ENCODE data around the gene WDR11.

DNA sequence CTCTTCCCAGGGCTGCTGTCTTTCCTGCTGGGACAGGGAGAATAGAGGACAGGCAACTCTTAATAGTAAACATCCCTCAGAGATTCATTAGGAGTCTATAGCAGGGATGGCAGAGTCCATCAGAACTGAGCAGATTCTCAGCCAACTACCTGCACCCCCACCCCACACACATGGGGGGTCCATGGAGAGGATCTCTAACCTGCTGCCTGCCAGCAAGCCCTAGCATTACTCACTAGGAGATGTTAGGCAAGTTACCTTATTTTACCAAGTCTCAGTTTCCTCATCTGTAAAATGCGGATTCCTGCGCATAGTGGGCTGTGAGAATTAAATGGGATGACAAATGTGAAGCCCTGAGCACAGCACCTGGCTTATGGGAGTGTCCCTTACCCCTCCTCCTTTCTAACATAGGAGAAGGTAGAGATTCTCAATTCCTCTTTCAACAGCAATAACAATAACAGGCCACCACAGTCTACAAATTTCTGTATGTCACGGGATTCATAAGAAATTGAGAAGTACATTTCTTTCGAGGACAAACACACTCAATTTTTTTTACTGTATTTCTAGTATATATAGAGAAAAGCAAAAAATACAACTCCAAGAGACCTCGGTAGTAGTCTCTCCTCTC lies 23.8 kb upstream of the WDR11 start:
- TF ChIP-seq POLR2AphosphoS5 (IDR thresholded peaks at IDR 0.05) (no peak), EP300 (IDR thresholded peaks at IDR 0.05) (no peak)
- TF ChIP-seq, protein P1, sequence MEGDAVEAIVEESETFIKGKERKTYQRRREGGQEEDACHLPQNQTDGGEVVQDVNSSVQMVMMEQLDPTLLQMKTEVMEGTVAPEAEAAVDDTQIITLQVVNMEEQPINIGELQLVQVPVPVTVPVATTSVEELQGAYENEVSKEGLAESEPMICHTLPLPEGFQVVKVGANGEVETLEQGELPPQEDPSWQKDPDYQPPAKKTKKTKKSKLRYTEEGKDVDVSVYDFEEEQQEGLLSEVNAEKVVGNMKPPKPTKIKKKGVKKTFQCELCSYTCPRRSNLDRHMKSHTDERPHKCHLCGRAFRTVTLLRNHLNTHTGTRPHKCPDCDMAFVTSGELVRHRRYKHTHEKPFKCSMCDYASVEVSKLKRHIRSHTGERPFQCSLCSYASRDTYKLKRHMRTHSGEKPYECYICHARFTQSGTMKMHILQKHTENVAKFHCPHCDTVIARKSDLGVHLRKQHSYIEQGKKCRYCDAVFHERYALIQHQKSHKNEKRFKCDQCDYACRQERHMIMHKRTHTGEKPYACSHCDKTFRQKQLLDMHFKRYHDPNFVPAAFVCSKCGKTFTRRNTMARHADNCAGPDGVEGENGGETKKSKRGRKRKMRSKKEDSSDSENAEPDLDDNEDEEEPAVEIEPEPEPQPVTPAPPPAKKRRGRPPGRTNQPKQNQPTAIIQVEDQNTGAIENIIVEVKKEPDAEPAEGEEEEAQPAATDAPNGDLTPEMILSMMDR (IDR thresholded peaks at IDR 0.05), result no peak
